Common myeloid progenitor, CD34-positive (primary cell): ENCODE data around the gene ZNF25.

Source experiments
- CTCF ChIA-PET: fragments of 350-600 bp; sonication (Branson Sonifier 250); formaldehyde crosslinking; loops from one replicate; lab custom pipeline; 2021; ENCODE audit warnings: antibody characterized with exemption; lab: Charles Lee
- POLR2A ChIA-PET: fragments of 350-600 bp; sonication (Branson Sonifier 250); formaldehyde crosslinking; loops from one replicate; lab custom pipeline; 2021; ENCODE audit warnings: antibody characterized with exemption; lab: Charles Lee
- DNase-seq, 3 donors: peaks; one replicate each; pipeline versions ENCODE4 v3.0.0 to v3.0.0-alpha.2; 2013
- H3K27ac ChIP-seq, 2 experiments: 1 replicate in 1 of 2; 2 replicates in 1 of 2; pipeline ENCODE4 v1.7.0; 2013; ENCODE audit warnings: inconsistent platforms in 2 of 2, low read length in 2 of 2, mild to moderate bottlenecking in 2 of 2, low read depth in 1 of 2, moderate library complexity in 1 of 2; ENCODE audit not compliant: severe bottlenecking in 2 of 2, insufficient read depth in 1 of 2, poor library complexity in 1 of 2
- H3K27me3 ChIP-seq, 5 experiments: replicated peaks in 2 of 5; 1 replicate in 3 of 5; 2 replicates in 2 of 5; pipeline versions ENCODE4 v1.6.1 to v1.7.0; 2013; ENCODE audit warnings: low read length in 4 of 5, mild to moderate bottlenecking in 2 of 5, moderate library complexity in 2 of 5, inconsistent platforms in 1 of 5; ENCODE audit not compliant: insufficient read depth in 5 of 5, control insufficient read depth in 4 of 5
- H3K36me3 ChIP-seq, 4 experiments: 1 replicate in 2 of 4; 2 replicates in 2 of 4; pipeline versions ENCODE4 v1.6.1 to v1.7.0; 2013; ENCODE audit warnings: low read length in 3 of 4, control low read depth in 1 of 4, mild to moderate bottlenecking in 1 of 4; ENCODE audit not compliant: control insufficient read depth in 4 of 4, insufficient read depth in 4 of 4
- H3K4me1 ChIP-seq, 4 experiments: 1 replicate in 3 of 4; 2 replicates in 1 of 4; pipeline versions ENCODE4 v1.6.1 to v1.7.1; 2013; ENCODE audit warnings: low read length in 3 of 4, mild to moderate bottlenecking in 3 of 4, control low read depth in 1 of 4, inconsistent platforms in 1 of 4, moderate library complexity in 1 of 4; ENCODE audit not compliant: control insufficient read depth in 4 of 4, insufficient read depth in 4 of 4; ENCODE audit errors: control extremely low read depth in 1 of 4
- H3K4me3 ChIP-seq, 7 experiments: 1 replicate in 4 of 7; 2 replicates in 3 of 7; pipeline versions ENCODE4 v1.5.1 to v1.7.0; 2013; ENCODE audit warnings: mild to moderate bottlenecking in 7 of 7, low read length in 6 of 7, moderate library complexity in 6 of 7, inconsistent platforms in 2 of 7, low read depth in 2 of 7, control low read depth in 1 of 7; ENCODE audit not compliant: insufficient read depth in 4 of 7, control insufficient read depth in 1 of 7; ENCODE audit errors: extremely low read depth in 1 of 7
- H3K9me3 ChIP-seq, 5 experiments: 1 replicate in 4 of 5; 2 replicates in 1 of 5; pipeline versions ENCODE4 v1.6.1 to v1.7.1; 2013; ENCODE audit warnings: low read length in 4 of 5, mild to moderate bottlenecking in 2 of 5, inconsistent platforms in 1 of 5, low read depth in 1 of 5, moderate library complexity in 1 of 5; ENCODE audit not compliant: control insufficient read depth in 4 of 5, insufficient read depth in 2 of 5; ENCODE audit errors: control extremely low read depth in 1 of 5
- WGBS: methylation state at CpG from one replicate; pipeline ENCODE4 v1.1.5; 2013; ENCODE audit not compliant: insufficient coverage; 5-methylcytosine and 5-hydroxymethylcytosine counted together

The ZNF25 gene

GRCh38 chr10:37976880-37977203, 395 bp upstream of the ZNF25 start:
- Histone ChIP-seq H3K4me3 (peak overlapping the region in 6 of 7 experiments; percentile 72 to 95 (median 90)), H3K27me3 (no peaks in the 10 kb centered on the region), H3K36me3 (no peaks in the 10 kb centered on the region), H3K4me1 (peaks cover 4 to 17% (median 10%) of the 10 kb centered on the region in 4 experiments), H3K27ac (peak overlapping the region in 1 of 2 experiments; percentile 87), H3K9me3 (no peaks in the 10 kb centered on the region)
- DNase-seq = no peak
- ChIA-PET POLR2A (interaction anchor here (1.5 kb wide), 1 partner anchor 33 kb away, joined by 5 read pairs; the partner anchor contains the start of gene ZNF33A), CTCF (interaction anchor here (0.7 to 1.3 kb wide), 11 partner anchors 9 to 388 kb away, joined by 3 to 11 read pairs (median 3); no protein-coding TSS in a partner anchor)
- no CpG with 5 or more reads among the region's 9 CpGs for WGBS

GRCh38 chr10:37975401-37975991, 951 bp downstream of the ZNF25 start:
- H3K4me1 ChIP-seq = peaks cover 4 to 17% (median 10%) of the 10 kb centered on the region in 4 experiments
- ChIA-PET CTCF (interaction anchor here (0.6 to 1.9 kb wide), 7 partner anchors 9 to 391 kb away, joined by 3 to 7 read pairs (median 4); partner anchors contain the start of genes ZNF33A and ZNF37A), POLR2A (no interaction called here)
- peak; percentile 9 to 60 (median 51) for DNase-seq
- 36% methylated on average over 2 of the region's 5 CpGs for WGBS
- peaks cover 0 to 3% (median 0%) of the 10 kb centered on the region in 5 experiments for H3K9me3 ChIP-seq
- no peaks in the 10 kb centered on the region for H3K27me3 ChIP-seq
- H3K4me3 ChIP-seq = peak overlapping the region in 6 of 7 experiments; percentile 72 to 95 (median 90)
- peaks cover 2 to 7% (median 4%) of the 10 kb centered on the region in 4 experiments for H3K36me3 ChIP-seq
- peak overlapping the region; percentile 59 to 87 for H3K27ac ChIP-seq

- Histone ChIP-seq H3K27me3 (no peaks in the 10 kb centered on the region), H3K4me3 (no peak overlapping the region), H3K36me3 (peaks cover 3 to 28% (median 14%) of the 10 kb centered on the region in 4 experiments), H3K9me3 (peaks cover 3 to 29% (median 5%) of the 10 kb centered on the region in 5 experiments), H3K4me1 (peaks cover 4 to 17% (median 10%) of the 10 kb centered on the region in 4 experiments), H3K27ac (no peak overlapping the region)
- DNase-seq = no peak
- POLR2A ChIA-PET = no interaction called here
- 100% methylated on average over 1 of the region's 1 CpG for whole genome bisulfite sequencing
- CTCF ChIA-PET = no interaction called here
These were observed 4.1 kb downstream of the ZNF25 start for GRCh38 chr10:37972396-37972795.

- no peak overlapping the region for H3K27ac ChIP-seq
- POLR2A ChIA-PET = no interaction called here
- H3K4me3 ChIP-seq = no peak overlapping the region
- peak in 1 of 3 donors; percentile 14 for DNase-seq
- CTCF ChIA-PET = interaction anchor here (2.4 kb wide), 1 partner anchor 10 kb away, joined by 7 read pairs; no protein-coding TSS in a partner anchor
- H3K9me3 ChIP-seq = peaks cover 7 to 62% (median 20%) of the 10 kb centered on the region in 5 experiments
- no peaks in the 10 kb centered on the region for H3K27me3 ChIP-seq
- H3K4me1 ChIP-seq = no peaks in the 10 kb centered on the region
- peaks cover 0 to 44% (median 10%) of the 10 kb centered on the region in 4 experiments for H3K36me3 ChIP-seq
These were observed 11.4 kb downstream of the ZNF25 start for GRCh38 chr10:37965006-37965405.

- no CpG with 5 or more reads among the region's 2 CpGs for WGBS
- Histone ChIP-seq H3K4me3 (no peak overlapping the region), H3K9me3 (peaks cover 5 to 24% (median 11%) of the 10 kb centered on the region in 5 experiments), H3K4me1 (no peaks in the 10 kb centered on the region), H3K27ac (no peak overlapping the region), H3K27me3 (no peaks in the 10 kb centered on the region), H3K36me3 (peaks cover 0 to 47% (median 12%) of the 10 kb centered on the region in 4 experiments)
- ChIA-PET CTCF (interaction anchor here (2.1 kb wide), 1 partner anchor 12 kb away, joined by 5 read pairs; no protein-coding TSS in a partner anchor), POLR2A (no interaction called here)
- no peak for DNase-seq
These were observed 15.8 kb downstream of the ZNF25 start for GRCh38 chr10:37960591-37961137.

- ChIA-PET CTCF (no interaction called here), POLR2A (no interaction called here)
- Histone ChIP-seq H3K9me3 (peaks cover 0 to 11% (median 5%) of the 10 kb centered on the region in 5 experiments), H3K4me3 (no peak overlapping the region), H3K27me3 (no peaks in the 10 kb centered on the region), H3K27ac (no peak overlapping the region), H3K4me1 (no peaks in the 10 kb centered on the region), H3K36me3 (peaks cover 12 to 53% (median 26%) of the 10 kb centered on the region in 4 experiments)
- WGBS = no CpG with 5 or more reads among the region's 2 CpGs
- DNase-seq = no peak
These were observed 18.6 kb downstream of the ZNF25 start for GRCh38 chr10:37957841-37958240.

GRCh38 chr10:37952926-37953325, 23.5 kb downstream of the ZNF25 start:
- H3K4me3 ChIP-seq = no peak overlapping the region
- H3K27ac ChIP-seq = no peak overlapping the region
- no peak for DNase-seq
- no peaks in the 10 kb centered on the region for H3K27me3 ChIP-seq
- 100% methylated on average over 2 of the region's 3 CpGs for whole genome bisulfite sequencing
- CTCF ChIA-PET = no interaction called here
- POLR2A ChIA-PET = no interaction called here
- peaks cover 22 to 74% (median 29%) of the 10 kb centered on the region in 4 experiments for H3K36me3 ChIP-seq
- peaks cover 0 to 14% (median 10%) of the 10 kb centered on the region in 5 experiments for H3K9me3 ChIP-seq
- no peaks in the 10 kb centered on the region for H3K4me1 ChIP-seq
